ENCODE results near the gene SORL1. TPM values are rescaled to one million over a fixed set of nuclear protein-coding genes. Genes with fewer than 3 reads are reported as not detected.

Gene SORL1
- total RNA-seq, 1 donor from 2014 or later, result 4.7 TPM

DNA sequence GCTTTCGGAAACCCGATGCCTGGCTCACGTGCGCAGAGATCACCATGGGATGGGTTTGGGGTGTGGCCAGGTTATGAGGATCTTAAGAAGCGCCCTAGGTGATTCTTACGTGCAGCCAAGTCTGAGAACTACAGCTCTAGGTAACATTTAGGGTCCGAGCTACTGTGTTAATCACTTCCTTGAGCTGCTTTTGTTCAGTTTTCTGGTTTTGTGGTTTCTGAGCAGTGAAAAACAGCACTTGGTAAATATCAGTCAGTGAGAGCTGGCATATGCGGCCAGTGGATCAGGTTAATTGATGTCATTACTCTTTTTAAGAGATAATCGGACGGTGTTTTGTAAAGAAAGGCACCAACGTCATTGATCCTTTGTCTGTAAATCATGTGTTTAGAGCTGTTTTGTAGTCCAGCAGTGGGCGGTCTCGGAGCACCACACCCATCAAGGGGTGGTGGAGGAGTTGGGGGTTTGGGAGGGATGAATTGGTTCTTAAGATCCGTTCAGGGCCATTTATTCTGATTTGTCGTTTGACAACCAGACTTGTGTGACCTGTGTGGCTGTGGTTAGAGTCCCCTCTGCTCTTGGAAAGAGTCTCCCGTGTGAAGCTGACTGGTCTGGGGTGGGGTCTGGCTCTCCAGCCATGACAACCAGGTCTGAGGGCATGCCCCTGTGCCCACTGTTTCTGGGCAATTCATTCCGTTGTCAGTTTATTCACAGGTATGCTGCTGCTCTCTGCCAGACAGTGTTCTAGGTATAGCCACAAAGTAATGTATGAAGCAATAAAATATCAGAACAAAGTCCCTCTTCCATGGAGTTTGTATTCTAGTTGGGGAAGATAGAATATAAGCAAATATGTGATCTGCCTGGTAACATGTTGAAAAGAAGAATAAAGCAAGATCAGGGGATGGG, 62.6 kb downstream of the SORL1 start:
- ATAC-seq (ENCODE audit: poor library complexity), result no peak
- intact Hi-C loops (cut with DNase I), result no loop called here
- DNase-seq, result no peak

DNA sequence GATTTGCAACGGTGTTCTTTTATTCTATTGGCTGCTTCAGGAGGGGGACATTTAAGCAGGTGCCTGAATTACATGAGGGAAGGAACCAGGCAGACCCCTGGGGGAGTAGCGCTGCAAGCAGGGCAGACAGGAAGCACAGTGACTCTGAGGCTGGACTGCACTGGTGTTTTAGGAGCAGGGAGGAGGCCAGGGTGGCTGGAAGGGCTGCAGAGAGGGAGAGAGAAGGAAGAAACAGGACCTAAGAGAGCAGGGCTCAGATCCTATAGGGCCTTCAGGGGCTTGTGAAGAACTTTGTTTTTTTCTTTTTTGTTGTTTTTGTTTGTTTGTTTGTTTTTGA, 63.2 kb downstream of the SORL1 start:
- ATAC-seq (ENCODE audit: poor library complexity), result no peak
- intact Hi-C loops (cut with DNase I), result no loop called here
- no peak for DNase-seq

DNA sequence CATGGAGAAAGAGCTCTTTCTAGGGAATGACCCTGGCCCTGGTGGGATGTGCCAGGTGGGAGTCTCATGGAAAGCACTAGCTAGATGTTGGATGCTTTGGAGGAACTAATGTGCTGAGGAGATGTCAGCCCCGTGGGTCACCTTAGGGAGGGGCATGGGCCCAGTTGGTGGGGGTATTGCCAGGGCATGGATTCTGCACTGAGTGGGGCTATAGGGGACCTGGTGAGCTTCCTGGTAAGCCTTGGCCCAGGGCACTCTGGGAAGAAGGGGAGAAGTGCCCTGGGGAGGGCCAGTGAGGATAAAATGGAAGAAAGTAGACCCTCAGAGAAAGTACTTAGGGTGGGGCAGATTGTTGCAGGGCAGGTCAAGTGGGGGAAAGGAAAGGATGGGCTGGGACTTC, 65.9 kb downstream of the SORL1 start:
- DNase-seq (no peak), ATAC-seq (ENCODE audit: poor library complexity) (no peak)
- intact Hi-C loops (cut with DNase I), result no loop called here

DNA sequence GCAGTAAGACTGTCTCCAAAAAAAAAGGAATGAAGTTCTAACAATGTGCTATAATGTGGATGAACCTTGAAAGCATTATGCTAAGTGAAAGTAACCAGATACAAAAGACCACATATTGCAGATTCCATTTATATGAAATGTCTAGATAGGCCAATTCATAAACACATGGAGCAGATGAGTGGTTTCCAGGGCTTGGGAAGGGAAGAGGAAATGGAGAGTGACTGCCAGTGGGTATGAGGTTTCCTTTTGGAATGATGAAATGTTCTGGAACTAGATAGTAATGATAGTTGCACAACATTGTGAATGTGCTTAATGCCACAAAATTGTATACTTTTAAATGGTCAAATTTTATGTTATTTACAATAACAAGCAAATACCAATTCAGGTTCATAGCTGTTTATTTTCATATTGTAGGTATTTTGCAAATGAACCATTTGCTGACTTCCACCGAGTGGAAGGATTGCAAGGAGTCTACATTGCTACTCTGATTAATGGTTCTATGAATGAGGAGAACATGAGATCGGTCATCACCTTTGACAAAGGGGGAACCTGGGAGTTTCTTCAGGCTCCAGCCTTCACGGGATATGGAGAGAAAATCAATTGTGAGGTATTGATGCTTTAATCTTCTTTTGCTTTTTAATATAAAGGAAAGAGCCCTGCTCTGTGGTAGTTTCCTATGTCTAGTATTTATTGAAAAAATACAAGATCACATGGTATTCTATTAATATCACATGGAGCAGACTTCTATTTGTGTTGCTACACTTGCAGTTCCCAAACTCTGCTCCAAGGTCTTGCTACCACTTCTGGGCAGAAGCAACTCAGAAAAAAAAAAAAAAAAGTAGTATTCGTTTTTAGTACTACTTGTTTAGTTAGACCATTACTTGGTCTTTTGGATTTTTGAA, 68.4 kb downstream of the SORL1 start:
- ATAC-seq (ENCODE audit: poor library complexity) (peak; percentile 57), DNase-seq (no peak)
- intact Hi-C loops (cut with DNase I), result no loop called here

DNA sequence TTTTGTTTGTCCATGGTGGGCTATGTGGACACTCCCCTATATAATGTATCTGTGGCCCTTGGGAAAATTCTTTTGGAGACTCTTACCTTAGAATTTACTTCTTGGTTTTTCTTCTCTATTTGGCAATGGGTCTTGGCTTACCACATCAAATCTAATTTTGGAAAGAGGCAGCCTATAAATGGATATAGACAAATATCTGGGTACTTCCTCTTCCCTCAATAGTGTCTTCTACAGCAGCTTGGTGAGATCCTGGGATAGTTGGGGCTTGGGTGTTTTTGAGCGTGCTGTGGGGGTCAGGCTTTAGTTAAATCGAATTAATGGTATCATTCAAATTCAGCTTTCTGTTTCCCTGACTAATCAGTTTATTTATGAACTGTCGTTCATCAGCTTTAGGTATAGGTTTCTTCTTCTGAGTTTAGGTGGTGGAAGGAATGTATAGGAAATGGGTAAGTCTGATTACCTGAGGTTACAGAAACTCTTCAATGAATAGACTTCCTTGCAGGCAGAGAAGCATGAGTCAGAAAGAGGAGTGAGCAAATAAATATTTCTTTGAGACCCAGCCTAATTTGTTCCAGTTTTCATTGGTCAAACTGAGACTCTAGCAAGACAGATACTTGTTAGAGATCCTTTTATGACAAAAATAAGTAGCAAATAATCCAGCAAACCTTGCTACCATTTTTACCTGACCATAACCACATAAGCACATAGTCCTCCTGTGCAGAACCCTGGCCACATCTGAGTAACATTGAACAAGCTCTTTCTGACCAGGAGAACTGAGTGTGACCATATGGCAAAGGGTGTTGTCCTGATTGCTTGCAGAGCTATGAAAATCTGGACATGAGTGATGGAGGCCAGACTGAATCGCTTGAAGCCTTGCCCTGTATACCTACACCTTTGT, 69.3 kb downstream of the SORL1 start:
- intact Hi-C loops (cut with DNase I), result no loop called here
- ATAC-seq (ENCODE audit: poor library complexity) (peak; percentile 25), DNase-seq (no peak)

DNA sequence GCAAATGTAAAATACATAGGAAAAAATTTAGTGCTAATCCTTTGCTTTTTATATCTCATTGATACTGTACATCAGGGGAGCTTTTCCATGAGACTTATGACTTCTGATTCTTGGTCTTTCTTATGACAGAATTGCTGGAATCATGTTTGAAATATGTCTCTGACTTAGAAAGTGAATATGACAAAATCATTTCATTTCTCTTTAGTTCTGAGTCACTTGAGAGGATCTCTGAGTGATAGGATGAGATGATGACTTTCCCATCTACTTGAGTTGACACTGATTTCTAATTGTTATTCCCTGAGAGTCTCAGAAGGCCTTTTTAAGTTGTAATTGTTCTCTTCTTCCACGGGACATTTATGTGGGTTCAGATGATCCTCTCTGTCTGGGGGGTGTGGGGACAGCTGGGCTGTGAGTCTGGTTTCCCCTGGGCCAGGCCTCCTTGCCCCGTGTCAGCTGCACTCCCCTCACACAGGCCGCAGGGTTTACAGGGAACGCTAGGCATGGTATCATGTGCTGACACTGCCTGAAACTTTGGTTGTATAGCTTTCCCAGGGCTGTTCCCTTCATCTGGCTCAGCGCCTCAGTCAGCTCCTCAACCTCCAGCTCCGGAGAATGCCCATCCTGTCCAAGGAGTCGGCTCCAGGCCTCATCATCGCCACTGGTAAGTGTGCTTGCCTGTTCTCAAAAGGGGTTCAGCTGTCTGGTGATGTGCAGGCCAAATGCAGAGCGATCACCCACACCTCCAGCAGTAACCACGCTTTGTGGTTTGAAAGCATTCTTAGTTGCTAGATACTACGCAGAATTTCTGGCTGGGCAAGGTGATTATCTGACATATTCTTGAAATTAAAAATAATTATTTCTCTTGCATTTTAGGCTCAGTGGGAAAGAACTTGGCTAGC, 70.2 kb downstream of the SORL1 start:
- ATAC-seq (ENCODE audit: poor library complexity), result no peak
- no peak for DNase-seq
- intact Hi-C loops (cut with DNase I), result no loop called here

DNA sequence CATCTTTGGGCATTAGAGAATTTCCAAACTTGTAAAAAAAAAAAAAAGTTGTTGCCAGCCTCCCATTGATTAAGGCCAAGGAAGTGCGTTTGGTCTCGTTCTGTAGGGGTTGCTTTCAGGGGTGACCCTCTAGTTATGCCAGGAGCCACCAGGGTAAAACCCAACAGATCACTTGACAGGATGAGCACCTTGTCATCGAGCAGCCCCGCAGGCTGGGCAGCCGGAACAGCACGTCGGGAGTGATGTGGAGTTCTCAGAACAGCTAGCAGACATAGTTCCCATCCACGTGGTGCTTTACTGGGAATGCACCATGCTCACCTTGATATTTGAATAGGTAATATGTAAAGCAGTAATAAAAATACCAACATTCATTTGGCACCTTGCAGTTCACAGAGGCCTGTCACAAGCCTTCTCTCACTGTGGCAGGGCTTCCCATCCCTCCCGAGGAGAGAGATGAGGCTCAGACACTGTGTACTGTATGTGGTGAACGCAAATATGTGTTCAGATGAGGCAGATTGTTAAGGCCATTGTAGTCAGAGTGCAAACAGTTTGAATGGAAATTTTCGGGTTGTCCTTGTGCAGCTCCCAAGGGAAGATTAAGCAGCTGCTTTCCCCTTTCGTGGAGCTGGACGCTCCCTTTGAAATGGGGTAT, 71.6 kb downstream of the SORL1 start:
- DNase-seq (no peak), ATAC-seq (ENCODE audit: poor library complexity) (no peak)
- intact Hi-C loops (cut with DNase I), result no loop called here

DNA sequence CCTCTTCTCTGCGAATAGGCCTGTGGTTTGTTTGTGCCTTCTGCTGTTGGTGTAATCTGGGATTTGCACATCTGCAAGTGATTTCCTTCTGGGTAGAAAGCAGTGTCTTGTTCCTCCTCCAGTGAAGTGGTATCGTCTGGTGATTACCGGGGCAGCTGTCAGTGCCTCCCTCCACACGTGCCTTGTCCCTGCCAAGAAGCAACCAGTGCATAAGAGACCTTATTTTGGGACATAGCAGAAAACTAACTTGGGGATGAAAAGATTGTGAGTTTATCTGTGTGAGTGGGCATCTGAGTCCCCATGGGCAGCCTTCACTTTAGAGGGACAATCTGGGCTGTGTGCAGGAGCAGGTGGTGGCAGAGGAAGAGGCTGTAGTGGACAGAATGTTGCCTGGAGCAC, 72.1 kb downstream of the SORL1 start:
- no peak for ATAC-seq (ENCODE audit: poor library complexity)
- intact Hi-C loops (cut with DNase I), result no loop called here

DNA sequence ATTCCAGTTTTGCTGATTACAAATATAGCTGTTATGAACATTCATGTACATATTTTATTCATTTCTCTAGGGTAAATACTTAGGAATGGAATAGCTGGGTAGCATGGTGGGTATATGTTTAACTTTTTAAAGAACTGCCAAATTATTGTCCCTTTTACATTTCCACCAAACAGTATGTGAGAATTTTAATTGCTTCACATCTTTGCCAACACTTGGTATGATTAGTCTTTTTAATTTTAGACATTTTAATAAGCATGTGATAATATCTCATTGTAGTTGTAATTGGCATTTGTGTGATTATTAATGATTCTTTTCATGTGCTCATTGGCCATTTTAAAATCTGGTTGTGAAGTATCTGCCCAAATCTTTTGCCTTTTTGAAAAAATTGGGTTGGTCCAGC, 73.3 kb downstream of the SORL1 start:
- DNase-seq (no peak), ATAC-seq (ENCODE audit: poor library complexity) (no peak)
- intact Hi-C loops (cut with DNase I), result no loop called here

More for the DNA sequence above, 72.1 kb downstream of the SORL1 start:
- no peak for DNase-seq

DNA sequence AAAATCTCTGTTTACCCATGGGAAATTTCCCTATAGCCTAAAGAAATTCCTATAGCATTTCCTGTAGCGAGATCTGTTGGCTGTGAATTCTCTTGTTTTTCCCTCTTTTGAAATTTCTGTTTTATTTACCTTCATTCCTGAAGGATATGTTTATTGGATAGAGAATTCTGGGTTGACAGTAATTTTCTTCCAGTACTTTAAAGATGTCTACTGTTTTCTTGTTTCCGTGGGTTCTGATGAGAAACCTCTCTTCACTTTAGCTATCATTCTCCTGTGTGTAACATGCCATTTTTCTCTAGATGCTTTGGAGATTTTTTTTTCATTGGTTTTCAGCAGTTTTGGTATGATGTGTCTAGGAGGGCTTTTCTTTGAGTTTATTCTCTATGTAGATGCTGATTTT, 78.1 kb downstream of the SORL1 start:
- no peak for ATAC-seq (ENCODE audit: poor library complexity)
- no peak for DNase-seq
- intact Hi-C loops (cut with DNase I), result loop anchor here (5.0 kb wide), 1 partner anchor 78 kb away; the partner anchor contains the start of genes SORL1 and SORL1-AS1

DNA sequence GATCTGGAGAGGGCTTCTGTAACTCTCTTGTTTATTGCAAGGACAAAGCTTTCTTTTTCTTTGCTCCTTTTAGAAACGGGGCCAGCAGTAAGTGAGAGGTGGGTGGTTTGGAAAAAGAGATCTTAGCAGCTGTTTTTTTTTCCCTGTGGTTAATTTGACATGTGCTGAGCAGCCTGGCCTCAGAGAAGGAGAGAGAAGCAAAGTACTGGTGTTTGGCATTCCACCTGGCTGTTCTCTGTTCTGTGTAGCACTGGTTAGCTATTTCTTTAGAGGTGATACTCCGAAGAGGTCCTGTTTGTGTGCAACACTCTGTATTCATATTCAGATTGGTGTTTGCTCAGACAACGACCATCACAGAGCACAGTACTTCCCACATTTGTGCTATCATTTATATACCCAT, 81.5 kb downstream of the SORL1 start:
- ATAC-seq (ENCODE audit: poor library complexity) (no peak), DNase-seq (no peak)
- intact Hi-C loops (cut with DNase I), result loop anchor here (2.0 to 5.0 kb wide), 2 partner anchors 81 to 213 kb away; partner anchors contain the start of genes SORL1 and SORL1-AS1

DNA sequence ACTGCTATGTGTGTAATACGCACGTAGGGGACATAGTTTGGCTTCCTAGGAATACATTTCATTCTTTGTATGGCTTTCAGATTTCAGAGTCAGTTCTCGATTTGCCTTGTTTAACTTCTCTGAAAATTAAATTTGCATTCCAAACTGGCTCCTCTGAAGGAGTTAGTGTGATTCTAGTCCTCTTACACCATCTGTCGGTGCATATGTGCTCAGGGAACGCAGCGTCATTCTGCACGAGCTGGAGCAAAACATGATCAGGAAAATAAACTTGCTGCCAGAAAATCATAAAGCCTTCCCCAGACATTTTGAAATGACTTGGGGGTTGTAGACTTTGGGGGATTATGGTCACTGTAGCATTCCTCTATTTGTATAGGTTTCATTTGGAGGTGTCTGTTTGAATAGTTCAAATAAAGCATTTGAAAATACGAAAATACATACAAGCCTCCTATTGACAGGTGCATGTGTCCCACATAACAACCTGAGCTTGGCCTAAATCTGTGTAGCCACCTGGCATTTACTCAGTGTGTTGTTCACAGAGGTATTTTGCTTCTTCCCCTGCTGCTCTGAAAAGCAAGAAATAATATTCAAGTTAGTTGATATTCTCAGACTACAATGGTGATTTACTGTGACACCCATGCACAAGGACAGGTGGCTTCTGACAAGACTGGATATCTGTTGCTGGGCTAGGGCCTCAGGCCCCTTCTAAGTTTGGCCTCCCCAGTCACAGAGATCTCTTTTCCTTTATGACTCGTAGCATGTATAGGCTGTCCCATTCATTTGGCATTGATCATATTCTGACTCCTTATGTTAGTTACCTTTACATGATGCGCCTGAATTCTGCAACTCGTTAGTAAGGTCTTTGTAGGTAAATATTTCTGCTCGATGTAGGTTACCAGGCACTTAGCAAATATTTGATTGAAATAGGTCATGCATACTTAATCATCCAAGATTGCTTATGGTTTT, 82.3 kb downstream of the SORL1 start:
- peak; percentile 66 for ATAC-seq (ENCODE audit: poor library complexity)
- intact Hi-C loops (cut with DNase I), result loop anchor here (5.0 kb wide), 1 partner anchor 82 kb away; the partner anchor contains the start of genes SORL1 and SORL1-AS1
- DNase-seq, result no peak

DNA sequence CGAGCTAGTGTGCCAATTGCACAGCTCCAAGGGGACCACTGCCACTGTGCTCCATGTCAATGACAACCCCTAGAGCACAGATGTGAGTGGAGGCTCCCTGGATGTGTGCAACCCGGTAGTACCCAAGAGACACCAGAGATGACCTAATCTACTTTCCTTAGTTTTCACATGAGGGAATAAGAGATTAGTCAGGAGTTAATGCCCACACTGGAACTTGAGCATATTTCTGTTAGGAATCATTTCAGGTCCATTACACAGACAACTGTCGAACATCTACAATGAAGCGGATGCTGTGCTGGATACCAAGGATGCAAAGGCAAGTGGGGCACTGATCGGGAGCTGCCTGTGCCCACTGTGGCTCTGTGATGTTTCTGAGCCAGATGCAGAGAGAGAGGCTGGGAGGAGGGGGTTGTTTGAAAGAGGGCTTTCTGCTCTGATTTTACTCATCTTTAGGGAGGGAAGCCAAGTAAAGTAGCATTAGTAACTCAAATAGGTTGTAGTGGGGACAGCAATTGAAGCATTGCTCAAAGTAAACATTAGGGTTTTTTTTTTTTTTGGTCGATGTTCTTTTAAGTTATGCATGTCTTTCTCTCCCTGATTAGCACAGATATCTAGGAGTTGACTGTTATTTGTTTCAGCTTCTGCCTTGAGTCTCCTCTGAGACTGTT, 83.1 kb downstream of the SORL1 start:
- no peak for ATAC-seq (ENCODE audit: poor library complexity)
- intact Hi-C loops (cut with DNase I), result no loop called here
- no peak for DNase-seq

DNA sequence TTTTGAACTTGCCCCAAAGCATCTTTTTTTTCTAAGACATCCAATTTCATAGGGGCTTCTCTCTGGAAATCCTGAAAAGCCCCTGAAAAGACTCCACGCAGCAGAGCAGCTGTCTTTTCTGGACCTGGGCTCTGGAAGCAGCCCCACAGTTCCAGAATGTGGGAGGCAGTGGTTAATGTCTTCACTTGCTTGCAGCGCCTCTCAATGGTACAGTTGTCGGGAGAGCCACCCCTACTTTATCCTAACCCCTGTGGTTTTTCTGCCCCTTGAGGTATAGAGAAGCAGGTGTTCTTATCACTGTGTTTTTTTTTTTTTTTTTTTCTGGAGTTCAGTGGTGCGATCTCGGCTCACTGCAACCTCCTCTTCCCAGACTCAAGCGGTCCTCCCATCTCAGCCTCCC, 84.0 kb downstream of the SORL1 start:
- DNase-seq (no peak), ATAC-seq (ENCODE audit: poor library complexity) (no peak)
- intact Hi-C loops (cut with DNase I), result no loop called here

DNA sequence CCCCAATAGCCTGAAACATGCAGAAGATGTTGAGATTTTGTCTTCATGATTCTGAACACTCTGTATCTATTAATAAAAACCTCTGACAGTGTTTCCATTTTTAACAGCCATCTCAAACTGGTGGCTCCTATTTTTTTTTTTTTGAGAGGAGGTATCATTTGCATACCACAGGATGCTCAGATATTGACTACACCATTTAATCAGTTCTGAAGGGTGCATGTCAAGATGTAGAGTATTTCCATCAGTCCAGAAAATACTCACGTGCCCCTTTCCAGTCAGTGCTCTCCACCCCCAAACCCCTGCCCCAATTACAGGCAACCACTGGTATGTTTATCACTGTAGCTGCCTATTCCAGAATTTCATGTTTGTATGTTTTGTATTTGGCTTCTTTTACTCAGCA, 85.9 kb downstream of the SORL1 start:
- ATAC-seq (ENCODE audit: poor library complexity), result no peak
- intact Hi-C loops (cut with DNase I), result no loop called here

DNA sequence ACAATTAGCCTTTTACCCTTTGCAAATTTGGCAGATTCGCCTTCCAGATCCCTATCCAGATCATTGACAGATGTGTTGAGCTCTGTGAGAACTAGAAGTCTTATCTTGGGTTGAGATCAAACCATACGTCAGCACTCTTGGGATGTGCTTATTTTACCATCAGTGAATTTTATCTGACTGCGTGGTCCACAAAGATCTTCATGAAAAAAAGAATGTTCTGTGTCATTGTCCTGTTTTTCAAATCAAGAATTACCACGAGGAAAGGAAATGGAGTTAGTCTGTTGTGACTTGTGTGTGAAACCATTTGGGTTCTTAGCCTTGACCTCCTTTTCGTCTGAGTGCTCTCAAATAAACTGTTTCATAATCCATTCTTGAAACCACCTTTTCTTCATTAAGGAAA, 86.9 kb downstream of the SORL1 start:
- ATAC-seq (ENCODE audit: poor library complexity) (no peak), DNase-seq (no peak)
- intact Hi-C loops (cut with DNase I), result no loop called here

More for the DNA sequence above, 85.9 kb downstream of the SORL1 start:
- no peak for DNase-seq
